Activated CD4-positive, alpha-beta T cell treated with anti-CD3 and anti-CD28 coated beads for 48 hours (primary cell): ENCODE measurements around the gene MYL11.
A peak's percentile ranks its signal among the peaks of the same experiment; 100 is the strongest.
"Not testable (repeated sequence)": the region's sequence is repeated elsewhere in the genome, so short reads cannot be mapped to it uniquely, and the experiment has no call there.

Experiments used
- DNase-seq: peaks from one replicate; pipeline ENCODE4 v3.0.0-alpha.2; 2020

MYL11 gene

DNA sequence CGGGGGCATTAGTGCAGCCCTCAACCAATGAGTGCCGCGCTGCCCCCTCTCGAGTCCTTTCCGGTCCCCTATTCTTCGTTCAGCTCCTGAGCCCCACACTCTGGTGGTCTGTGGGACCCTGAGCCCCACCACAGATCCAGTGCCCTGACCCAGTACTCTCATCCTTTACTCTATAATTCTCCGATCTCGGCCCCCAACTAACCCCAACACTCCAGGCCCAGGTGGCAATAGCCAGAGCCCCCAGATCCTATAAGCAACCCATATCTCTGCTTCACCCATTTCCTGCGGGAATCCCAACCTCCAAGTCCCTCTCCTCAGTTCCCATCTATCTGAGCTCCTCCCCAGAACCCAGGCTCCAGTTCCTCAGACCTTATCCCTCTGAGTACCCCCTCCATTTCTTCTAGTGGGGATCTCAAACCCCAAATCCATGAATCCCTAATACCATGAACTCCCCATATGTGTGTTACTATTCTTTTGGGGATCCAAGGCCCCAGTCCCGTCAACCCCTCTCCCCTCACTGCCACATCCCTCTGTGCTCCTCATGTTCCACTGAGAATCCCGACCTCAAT lies 3.3 kb upstream of the MYL11 start:
- DNase-seq, result no peak

DNA sequence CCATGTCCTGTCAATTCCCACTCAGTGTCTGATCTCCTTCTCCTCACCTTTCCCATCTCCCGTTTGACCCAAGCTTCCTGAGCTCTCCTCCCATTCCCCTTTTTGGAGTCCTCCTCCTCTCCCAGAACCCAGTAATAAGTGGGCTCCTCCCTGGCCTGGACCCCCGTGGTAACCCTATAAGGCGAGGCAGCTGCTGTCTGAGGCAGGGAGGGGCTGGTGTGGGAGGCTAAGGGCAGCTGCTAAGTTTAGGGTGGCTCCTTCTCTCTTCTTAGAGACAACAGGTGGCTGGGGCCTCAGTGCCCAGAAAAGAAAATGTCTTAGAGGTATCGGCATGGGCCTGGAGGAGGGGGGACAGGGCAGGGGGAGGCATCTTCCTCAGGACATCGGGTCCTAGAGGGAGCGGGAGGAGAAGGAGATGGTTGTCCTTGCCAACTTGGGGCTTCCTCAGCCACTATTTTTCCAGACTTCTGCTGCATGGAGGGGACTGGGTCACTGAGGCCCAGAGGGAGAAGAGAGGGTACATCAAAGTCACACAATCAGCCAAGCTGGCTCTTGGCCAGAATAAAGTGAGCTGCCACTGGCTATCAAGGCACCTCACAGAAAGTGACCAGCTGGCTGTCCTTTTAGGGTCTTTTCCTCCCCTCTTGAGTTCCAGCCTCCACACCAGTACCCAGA lies 2.4 kb upstream of the MYL11 start:
- DNase-seq, result no peak

DNA sequence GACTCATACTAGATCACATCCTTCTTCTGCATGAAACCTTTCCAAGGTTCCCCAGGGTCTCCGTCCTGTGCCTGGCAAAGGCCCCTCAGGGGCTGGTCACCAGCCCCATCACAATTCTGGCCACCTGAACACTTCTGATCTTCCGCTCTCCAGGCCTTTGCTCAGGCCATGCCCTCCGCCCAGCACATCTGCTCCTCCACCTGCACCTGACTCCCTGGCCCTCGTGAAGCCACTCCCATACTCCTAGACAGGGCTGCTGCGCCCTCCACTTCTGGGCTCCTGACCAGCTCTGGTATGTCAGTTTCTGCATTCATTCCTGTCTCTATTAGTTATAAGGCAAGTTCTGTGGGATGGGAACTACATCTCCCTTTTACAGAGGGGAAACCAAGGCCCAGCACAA lies 1.9 kb upstream of the MYL11 start:
- DNase-seq, result no peak

DNA sequence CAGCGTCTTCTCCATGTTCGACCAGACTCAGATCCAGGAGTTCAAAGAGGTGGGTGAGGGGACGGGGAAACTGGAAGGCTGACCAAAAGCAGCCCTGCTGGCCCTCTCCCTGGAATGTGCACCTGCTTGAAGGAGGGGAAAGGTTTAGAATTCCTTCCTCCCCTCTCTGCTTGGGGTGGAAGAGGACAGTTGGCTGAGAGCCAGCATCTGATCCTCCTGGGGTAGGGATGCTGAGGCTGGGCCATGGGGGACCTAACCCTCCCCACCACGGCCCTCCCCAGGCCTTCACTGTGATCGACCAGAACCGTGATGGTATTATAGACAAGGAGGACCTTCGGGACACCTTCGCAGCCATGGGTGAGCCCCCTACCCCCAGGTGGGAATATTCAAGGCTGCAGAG lies 1.3 kb downstream of the MYL11 start:
- no peak for DNase-seq

DNA sequence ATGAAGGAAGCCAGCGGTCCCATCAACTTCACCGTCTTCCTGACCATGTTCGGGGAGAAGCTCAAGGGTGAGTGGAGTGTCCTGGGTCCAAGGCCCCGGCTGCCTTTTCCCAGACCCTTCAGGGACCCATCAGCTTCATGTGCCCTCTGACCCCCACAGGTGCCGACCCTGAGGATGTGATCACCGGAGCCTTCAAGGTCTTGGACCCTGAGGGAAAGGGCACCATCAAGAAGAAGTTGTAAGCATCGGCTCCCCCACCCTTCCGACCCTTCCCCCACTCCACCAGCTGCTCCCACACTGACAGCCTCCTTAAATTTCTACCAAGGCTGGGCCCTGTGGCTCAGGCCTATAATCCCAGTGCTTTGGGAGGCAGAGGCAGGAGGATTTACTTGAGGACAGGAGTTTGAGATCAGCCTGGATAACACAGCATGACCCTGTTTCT lies 1.9 kb downstream of the MYL11 start:
- no peak for DNase-seq

DNA sequence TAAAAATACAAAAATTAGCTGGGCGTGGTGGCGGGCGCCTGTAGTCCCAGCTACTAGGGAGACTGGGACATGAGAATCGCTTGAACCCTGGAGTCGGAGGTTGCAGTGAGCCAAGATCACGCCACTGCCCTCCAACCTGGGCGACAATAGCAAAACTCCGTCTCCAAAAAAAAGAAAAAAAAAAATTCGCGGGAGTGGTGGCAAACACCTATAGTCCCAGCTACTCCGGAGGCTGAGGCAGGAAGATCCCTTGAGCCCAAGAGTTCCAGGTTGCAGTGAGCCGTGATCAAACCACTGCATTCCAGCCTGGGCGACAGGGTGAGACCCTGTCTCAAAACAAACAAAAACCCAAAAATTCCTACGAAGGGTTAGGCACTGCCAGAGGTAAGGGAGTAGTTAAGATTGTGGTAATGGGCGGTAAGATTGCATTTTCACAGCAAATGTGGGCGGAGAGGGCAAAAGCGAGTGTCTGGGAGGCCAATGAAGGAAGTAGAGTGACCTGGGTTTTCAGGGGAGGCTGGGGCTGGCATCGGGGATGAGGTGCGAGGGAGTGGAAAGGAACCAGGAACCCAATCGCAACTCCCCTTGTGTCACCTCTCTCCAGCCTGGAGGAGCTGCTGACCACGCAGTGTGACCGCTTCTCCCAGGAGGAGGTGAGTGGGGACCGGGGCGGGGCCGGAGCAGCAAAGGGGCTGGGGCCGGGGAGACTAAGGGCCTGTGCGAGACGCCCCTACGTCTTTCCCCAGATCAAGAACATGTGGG lies 2.6 kb downstream of the MYL11 start:
- DNase-seq, result no peak

DNA sequence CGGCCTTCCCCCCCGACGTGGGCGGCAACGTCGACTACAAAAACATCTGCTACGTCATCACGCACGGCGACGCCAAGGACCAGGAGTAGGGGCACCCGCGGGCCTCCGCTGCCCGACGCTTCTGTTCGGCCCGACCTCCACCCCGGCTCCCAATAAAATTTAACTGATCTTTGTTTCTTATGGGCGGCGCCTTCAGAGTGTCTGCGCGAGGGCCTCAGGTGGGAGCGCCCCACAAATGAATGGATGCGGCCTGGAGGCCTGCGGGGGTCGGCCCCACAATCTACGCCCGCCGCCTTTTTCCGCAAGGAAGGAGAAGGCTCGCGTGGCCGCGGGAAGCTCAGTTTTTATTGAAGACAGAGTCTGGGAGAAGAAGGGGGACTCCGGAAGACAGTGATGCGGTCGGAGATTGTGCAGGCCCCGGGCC lies 3.2 kb downstream of the MYL11 start:
- peak; percentile 87 for DNase-seq

DNA sequence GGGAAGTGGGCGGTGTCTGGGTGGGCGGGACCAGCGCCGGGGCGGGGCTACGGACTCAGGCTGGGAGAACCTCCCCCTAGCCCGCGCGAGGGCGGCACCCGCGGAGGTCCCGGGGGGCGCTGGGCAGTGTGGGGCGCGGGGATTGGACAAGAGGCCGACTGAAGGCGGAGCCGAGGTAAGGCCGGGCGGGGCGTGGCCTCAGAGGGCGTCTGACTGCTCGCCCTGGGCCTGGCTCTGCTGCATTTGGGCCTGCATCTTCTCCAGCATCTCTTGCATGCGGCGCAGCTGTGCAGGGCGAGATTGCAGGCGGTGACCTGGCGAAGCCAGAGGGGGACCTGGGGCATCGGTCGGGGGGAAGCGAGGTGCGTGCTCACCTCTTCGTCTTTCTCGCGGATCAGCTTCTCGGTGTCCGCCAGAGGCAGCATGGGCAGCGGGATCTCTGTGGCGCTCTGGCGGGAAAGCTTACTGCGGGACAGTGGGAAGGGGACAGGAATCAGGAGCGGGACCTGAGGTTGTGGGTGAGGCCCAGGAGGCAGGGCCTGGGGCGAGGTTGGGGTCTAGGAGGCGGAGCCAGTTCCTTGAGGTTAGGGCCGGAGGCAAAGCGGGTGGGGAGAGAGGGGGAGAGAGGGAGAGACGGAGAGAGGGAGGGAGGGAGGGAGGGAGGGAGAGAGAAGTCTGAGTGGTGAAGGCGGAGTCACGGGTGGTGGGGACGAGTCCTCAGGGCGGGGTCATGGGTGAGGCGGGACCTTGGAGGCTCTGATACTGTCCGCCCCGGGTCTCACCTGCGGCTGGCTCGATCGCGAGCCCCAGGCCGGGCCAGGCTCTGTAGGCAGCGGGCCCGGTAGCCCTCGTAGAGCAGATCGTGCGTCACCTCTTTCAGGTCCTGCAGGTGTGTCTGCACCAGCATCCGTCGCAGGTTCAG lies 3.9 kb downstream of the MYL11 start:
- DNase-seq, result peak; percentile 100

DNA sequence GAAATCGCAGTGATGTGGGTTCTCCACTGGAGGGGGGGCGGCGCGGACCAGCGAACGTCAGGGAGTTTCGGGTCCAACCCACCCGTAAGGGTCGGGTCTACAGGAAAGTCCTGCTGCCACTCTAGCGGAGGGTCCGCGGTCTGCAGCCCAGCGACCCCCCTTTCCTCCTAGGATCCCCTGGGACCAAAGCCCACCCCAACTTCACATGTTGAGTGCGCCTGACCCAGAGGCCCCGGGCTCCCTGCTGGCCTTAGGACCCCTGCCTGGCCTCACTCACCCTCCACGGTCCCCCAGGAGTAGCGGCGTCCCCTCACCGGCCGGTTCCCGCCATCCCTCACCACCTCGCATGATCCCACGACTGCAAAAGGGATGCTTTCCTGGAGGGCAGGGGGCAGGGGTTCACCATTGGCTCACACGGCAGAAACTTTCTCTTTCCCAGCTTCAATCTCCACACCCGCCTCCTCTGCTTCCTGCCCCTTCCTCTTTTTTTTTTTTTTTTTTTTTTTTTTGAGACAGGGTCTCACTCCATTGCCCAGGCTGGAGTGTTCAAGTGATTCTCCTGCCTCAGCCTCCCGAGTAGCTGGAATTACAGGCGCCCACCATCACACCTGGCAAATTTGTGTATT lies 4.7 kb downstream of the MYL11 start:
- DNase-seq, result no peak

DNA sequence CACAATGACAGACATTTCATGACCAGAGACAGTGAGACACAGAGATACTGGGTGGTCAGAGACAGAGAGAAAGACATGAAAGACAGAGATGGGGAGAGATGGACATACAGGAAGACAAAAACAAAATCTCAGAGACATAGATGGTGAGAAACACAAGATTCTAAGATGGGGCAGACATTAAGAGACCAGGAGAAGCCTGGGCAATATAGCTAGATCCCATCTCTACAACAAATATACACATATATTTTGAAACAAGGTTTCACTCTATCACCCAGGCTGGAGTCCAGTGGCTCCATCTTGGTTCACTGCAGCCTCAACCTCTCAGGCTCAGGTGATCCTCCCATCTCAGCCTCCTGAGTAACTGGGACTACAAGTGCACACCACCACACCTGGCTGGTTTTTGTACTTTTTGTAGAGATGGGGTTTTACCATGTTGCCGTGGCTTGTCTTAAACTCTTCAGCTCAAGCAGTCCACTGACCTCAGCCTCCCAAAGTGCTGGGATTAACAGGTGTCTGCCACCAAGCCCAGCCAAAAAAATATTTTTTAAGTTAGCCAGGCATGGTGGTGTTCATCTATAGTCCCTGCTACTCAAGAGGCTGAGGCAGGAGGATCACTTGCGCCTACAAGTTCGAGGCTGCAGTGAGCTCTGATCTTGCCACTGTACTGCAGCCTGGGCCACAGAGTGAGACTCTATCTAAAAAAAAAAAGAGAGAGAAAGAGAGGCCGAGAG lies 5.6 kb downstream of the MYL11 start:
- no peak for DNase-seq

DNA sequence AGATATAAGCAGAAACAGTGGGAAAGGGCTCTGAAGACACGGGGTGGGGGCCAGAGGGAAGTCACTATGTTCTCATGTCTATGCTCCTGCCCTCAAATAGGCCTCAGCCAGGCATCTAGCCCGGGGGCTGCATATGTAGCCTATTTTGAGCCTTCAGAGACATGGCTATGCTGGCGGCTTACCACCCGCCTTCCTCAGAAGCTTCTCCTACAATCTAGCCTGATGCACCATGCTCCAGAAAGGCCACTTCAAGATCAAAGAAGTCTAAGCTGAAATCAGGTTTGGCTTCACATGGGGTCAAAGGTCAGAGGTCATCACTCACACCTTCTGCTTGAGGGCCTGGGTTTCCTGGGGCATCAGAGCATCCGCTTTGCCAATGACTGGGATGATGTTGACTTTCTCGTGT lies 6.2 kb downstream of the MYL11 start:
- no peak for DNase-seq

DNA sequence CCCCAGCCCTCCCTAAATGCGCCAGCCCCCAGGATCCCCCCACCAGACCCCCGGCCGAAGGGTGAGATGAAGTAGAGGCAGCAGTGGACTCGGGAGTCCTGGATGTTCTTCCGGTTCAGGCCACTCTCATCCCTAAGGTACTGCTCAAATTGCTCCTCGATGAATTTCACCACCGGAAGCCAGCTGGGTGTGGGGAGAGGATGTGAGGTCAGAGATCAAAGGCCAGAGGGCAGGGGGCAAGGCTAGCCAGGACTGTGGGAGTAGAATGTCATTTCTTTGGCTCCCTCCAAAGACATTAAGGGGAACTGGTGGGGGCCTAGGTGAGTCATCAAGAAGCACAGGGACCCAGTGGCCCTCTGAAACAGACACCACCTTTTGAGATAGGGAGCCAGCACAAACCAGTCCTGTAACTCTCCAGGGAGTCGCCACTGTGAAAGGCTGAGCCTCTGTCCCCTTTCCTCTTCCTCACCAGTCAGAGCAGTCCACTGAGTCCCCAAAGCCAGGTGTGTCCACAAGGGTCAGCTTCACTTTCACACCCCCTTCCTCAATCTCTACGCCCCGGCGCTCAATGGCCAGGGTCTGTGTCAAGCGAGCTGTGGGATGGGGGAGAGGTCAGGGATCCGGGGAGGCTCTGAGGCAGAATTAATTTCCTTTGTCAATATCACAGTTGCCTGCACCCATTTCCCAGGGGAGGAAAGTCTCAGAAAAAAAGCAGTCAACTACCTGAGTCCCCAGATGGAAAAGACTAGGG lies 6.9 kb downstream of the MYL11 start:
- peak; percentile 41 for DNase-seq

DNA sequence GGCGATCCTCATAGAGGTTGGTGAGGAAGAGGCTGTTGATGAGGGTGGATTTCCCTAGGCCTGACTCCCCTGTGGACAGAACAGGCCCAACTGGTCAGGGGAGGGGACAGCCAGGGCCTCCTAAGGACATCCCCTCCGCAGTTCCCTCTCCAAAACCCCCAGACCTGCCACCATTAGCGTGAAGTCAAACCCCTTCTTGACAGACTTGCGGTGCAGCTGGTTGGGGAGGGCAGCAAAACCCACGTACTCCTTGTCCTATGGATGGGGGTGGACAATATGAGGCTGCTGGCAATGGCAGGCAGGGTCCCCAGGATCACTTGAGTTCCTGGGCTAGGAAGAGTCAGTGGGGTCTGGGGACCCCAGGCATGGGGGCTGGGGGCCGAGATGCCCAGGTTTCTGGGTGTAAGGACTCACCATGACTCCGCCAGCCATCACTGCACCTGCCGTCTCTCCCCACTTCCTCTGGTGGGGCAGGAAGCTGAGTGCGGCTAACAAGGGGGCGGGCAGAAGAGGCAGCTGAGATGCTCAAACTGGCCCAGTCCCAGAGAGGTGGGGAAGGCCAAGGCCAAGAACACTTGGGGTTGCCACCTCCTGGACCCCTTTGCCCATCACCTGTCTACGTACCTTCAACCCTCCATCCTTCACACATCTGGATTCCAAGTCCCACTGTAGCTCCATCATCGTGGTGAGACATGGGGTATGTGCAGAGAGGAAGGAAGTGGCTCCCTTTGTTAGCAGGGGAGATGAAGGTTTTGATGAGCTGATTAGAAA lies 7.7 kb downstream of the MYL11 start, which contains the start of gene SEPTIN1:
Gene SEPTIN1, minus strand, starts transcription at position 451 of the 771 bp plus-strand sequence. Its CDS starts 19 bp downstream, at position 432.
- peak; percentile 82 for DNase-seq

DNA sequence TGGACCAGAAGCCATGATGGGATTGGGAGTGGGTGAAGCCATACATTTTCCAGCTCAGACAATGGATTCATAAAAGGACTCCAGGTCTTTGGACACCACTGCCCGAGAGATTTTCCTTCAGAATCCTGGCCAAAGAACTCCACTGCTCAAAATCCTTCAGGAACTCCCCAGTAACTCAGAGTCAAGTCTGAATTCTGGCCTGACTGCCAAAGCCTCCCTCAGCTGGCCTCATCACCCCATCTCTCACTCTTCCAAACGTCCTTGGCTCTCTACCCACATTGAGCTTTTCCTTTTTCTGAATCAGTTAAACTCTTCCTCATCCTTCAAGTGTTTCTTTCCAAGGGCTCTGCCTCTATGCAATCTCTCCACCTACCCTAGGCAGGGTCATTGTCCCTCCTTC lies 8.9 kb downstream of the MYL11 start:
- DNase-seq, result no peak

DNA sequence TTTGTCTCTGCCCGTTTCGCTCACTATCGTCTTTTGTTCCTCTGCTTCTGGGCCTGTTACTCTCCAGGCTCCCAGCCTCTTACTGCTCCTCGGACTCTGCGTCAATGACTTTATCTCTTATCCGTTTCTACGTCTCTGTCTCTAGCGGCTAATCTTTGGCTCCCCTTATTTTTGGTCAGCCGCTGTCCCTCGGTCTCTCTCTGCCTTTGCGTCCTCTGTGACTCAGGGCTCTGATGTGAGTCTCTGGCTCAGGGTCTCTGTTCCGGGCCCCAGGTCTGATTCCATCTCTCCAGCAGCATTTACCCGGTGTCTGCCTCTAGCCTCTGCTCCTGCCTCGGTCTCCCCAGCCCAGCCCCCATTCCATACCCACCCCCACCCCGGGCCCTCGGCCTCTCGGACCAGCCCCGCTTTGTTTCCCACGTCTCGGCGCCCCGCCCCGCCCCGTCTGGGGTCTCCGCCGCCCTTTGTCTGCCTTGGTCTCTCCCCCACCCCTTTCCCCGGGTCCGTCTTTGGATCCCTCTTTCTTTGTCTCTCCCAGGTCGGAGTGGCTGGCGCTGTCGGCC lies 20.1 kb downstream of the MYL11 start:
- DNase-seq, result no peak

DNA sequence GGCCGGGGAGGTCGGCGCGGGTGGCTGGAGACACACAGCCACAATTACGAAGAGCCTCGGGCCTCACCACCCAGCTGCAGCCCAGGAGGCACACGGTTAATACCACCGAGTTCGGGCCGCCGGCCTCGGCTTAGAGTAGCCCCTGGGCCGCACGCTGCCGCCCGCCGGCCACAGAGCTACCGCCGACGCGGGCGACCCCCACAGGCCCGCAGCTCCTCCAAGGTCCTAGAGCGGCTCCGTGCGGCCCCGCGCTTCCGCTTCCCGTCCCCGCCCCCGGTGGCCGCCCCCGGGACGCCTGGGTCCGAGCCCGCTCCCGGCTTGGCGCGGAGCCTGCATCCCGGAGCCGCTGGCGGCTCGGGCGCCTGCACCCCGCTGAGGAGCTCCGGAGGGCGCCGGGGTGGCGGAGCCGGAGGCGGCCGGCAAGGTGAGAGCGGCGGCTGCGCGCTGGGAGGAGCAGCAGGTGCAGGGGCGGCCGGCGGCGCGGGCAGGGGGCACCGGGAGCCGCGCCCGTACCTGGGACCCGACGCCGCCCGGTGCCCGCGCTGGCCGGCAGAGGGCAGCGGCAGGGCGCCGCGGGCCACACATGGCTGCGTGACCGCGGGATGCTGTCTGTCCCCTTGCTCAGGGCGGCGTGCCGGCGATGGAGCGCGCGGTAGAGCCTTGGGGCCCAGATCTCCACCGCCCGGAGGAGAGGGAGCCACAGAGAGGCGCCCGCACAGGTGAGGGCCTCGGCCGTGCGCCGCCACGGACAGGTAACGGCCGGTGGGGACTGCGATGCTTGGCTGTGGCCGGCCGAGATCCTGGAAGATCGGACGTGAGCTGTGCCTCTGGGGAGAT lies 20.8 kb downstream of the MYL11 start, which contains the start of gene ZNF48:
Gene ZNF48, plus strand, starts transcription at position 266 of the 837 bp plus-strand sequence. Its CDS starts 375 bp downstream, at position 641.
- peak; percentile 61 for DNase-seq

DNA sequence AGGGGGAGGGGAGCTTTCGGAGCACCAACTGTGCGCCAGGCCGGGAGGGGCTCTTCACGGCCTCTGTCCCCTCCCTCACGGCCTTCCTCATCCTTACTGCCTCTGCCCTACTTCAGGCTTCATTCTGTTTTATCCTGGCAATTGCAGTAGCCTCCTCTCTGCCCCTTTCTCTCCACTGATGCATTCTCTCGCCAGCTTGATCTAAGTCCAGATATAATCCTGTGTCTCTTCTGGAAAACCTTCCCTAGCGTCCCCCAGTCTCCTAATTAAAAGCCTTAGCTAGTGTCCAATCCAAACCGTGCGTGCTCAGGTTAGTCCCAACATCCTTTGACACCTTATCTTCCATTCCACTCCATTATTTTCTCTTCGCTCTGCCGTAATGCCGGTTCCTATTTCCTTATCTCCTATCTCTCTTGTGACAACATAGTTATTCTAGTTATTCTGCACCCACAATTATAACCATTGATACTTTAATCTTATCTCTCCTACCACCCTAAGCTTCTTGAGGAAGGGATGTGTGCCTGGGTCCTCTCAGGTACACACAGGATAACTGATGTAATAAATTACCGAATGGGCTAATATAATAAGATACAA lies 21.5 kb downstream of the MYL11 start:
- DNase-seq, result no peak

DNA sequence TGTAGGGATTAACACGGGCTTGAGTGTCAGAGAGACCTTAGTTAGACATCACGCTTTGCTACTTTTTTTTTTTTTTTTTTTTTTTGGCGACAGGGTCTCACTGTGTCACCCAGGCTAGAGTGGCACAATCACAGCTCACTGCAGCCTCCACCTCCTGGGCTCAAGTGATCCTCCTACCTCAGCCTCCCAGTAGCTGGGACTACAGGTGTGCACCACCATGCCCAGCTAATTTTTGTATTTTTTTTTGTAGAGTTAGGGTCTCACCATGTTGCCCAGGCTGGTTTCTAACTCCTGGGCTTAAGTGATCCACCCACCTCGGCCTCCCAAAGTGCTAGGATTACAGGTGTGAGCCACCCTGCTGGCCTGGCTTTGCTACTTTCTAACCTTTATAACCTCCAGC lies 22.0 kb downstream of the MYL11 start:
- not testable (repeated sequence) for DNase-seq
